Esophagus mucosa (tissue), 1 donor: ENCODE results near the gene CAVIN2. TPM values are rescaled to one million over a fixed set of nuclear protein-coding genes. Genes with fewer than 3 reads are reported as not detected.
"Not testable (repeated sequence)": the region's sequence is repeated elsewhere in the genome, so short reads cannot be mapped to it uniquely, and the experiment has no call there.

Experiments
- ATAC-seq: fragments of 200-7000 bp; cut with Tn5 transposase; one replicate; pipeline ENCODE4 v1.9.1; 2020
- total RNA-seq: library from RNA; stranded (reverse); gene quantifications from one replicate; pipeline ENCODE4 v1.2.4, GENCODE V29; 2023
- donor health status: DM: yes; HTN: yes; CAD: no.

CAVIN2 gene
- total RNA-seq, 1 donor from 2014 or later = 8.7 TPM

- ATAC-seq = no peak
Measured at GRCh38 chr2:191799526-191799925, 47.4 kb downstream of the CAVIN2 start.

DNA sequence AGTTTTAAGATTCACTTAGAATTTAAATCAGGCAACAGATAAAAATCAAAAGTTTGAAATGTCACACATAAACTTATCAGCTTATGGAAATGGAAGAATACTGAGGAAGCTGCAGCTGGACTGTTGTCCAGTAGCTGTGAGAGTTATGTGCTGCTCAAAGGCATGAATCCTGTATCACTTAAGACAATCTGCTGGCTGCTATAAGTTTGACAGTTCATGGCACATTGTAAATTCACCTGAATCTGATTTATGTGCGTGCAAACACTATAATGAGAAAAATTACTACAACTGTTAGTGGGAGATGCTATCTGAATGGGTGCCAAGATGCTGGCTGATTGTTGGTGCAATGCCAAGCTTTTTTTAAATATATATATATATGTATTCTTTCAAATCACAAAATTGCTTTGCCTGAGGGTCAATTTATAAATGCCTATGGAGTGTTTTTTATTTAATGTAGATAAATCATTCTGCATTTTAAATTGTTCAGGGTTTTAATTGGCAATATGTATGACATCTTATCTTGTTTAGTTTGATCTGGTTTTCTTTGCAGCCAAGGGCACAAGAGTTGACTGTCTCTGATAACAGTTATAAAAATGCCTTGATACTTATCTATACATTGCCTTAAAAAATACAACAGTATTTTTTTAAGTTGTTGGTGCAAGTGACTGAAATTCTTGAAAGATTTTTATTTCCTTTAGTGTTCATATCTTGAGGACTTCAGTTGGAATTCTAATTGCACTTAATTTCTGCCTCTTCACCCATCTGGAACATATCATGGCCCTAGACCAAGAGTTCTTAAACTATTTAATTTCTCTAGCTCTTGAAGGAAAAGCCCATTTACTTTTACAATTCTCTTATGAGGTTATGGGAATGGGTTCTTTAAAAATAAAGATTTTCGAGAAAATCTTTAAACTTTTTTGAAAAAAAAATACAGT, 48.7 kb downstream of the CAVIN2 start:
- no peak for ATAC-seq

DNA sequence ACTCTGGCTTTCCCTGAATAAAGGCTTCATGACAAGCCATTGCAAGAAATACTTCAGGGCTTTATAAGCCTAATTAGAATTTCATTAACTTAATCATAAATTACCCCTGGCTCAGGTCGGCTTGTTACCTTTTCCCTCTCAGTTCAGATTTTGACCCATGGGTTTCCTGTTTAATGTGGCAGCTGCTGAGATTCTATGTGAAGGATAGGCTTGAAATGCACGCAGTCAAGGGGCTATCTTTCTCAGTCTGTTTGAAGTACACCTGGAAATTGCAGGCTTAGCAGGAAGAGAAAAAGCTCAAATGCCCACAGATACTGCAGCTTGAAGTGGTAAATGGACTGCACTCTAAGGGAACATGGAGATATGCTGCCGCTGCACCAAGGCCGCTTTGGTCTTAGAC, 49.4 kb downstream of the CAVIN2 start:
- ATAC-seq = no peak

- ATAC-seq = no peak
Measured at GRCh38 chr2:191795715-191796114, 51.2 kb downstream of the CAVIN2 start.

- no peak for ATAC-seq
Measured at GRCh38 chr2:191791953-191792560, 54.8 kb downstream of the CAVIN2 start.

GRCh38 chr2:191790737-191791136, 56.2 kb downstream of the CAVIN2 start:
- no peak for ATAC-seq

GRCh38 chr2:191789796-191790195, 57.1 kb downstream of the CAVIN2 start:
- no peak for ATAC-seq

DNA sequence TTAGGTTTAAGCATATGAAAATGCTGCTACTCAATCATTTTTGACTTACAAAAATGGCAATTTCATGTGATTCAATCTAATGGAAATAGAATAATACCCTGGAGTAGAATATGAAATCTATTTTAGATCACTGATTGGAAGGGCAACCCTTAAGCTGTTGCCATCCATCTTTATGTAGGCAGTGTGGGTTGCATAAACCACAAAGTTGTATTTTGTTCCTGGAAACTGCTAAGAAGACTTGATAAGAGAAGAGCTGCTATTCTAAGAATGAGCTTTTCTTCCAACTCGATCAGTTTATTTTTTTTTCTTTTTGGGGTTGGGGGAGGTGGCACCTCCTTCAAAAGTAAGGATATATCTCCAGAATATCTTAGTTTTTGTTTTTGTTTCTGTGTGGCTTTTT, 60.2 kb downstream of the CAVIN2 start:
- ATAC-seq = no peak

GRCh38 chr2:191785651-191786050, 61.2 kb downstream of the CAVIN2 start:
- ATAC-seq = not testable (repeated sequence)

Other genes with a start within 250 kb of the CAVIN2 start
- 32.8 TPM for gene NABP1, start 169.0 kb downstream of the CAVIN2 start, total RNA-seq